Mammary epithelial cell (primary cell): ENCODE results near the gene KAT6B.

Experiments
- EZH2 ChIP-seq: IDR thresholded peaks from 2 replicates; pipeline ENCODE4 v1.6.1; 2012; ENCODE audit warnings: low read length, inconsistent platforms, borderline replicate concordance
- TF ChIP-seq, protein P1 (sequence below), 2 donors: IDR thresholded peaks in 1 of 2; conservative IDR thresholded peaks in 1 of 2; 2 replicates each; pipeline ENCODE4 v1.5.1; 2011 to 2012; ENCODE audit warnings: inconsistent platforms in 2 of 2, low read length in 2 of 2, mild to moderate bottlenecking in 2 of 2, control low read depth in 1 of 2, low read depth in 1 of 2; ENCODE audit not compliant: insufficient read depth in 1 of 2; ENCODE audit errors: extremely low read depth in 1 of 2

DNA sequence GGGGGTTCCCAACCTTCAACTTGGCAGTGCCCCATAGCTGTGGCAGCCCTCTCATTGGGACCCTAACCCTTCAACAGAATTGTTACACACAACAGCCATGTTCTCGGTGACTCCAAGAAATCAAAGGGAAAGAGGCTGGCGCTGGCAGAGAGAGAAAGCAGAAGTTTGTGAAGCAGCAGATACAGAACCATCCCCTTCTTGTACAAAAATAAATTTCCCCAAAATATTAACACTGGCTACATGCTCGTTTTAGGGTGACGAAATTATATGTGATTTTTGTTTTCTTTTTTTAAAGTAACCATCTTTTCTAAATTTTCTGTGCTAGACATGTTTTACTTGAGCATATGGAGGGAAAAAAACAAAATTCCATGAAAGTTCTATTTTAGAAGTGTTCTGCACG, 239.9 kb downstream of the KAT6B start:
- TF ChIP-seq, protein P1, sequence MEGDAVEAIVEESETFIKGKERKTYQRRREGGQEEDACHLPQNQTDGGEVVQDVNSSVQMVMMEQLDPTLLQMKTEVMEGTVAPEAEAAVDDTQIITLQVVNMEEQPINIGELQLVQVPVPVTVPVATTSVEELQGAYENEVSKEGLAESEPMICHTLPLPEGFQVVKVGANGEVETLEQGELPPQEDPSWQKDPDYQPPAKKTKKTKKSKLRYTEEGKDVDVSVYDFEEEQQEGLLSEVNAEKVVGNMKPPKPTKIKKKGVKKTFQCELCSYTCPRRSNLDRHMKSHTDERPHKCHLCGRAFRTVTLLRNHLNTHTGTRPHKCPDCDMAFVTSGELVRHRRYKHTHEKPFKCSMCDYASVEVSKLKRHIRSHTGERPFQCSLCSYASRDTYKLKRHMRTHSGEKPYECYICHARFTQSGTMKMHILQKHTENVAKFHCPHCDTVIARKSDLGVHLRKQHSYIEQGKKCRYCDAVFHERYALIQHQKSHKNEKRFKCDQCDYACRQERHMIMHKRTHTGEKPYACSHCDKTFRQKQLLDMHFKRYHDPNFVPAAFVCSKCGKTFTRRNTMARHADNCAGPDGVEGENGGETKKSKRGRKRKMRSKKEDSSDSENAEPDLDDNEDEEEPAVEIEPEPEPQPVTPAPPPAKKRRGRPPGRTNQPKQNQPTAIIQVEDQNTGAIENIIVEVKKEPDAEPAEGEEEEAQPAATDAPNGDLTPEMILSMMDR (conservative IDR thresholded peaks at IDR 0.05 in 1 of 2, IDR thresholded peaks at IDR 0.05 in 1 of 2; ENCODE audit: extremely low read depth in 1 of 2, insufficient read depth in 1 of 2, low read depth in 1 of 2, low read length in 2 of 2), result no peak
- TF ChIP-seq EZH2, result no peak
